ENCODE results near the gene PABPN1L.

PABPN1L gene

GRCh38 chr16:88850531-88851199 is 15.8 kb downstream of the PABPN1L start:
- Histone ChIP-seq H3K27me3 (ENCODE audit: insufficient read depth, low read length, poor library complexity) (no peaks in the 10 kb centered on the region), H3K18ac (ENCODE audit: low read length) (no peak overlapping the region), H3K4me2 (ENCODE audit: low read length) (no peak overlapping the region), H3K4me3 (ENCODE audit: low read length) (no peak overlapping the region), H2BK5ac (ENCODE audit: low read length) (no peak overlapping the region), H3K36me3 (ENCODE audit: control insufficient read depth, insufficient read depth, low read length) (no peaks in the 10 kb centered on the region), H3K79me2 (ENCODE audit: control insufficient read depth, insufficient read depth, low read length) (no peaks in the 10 kb centered on the region), H3K56ac (ENCODE audit: low read length) (no peak overlapping the region), H3K9ac (ENCODE audit: low read length) (no peak overlapping the region), H2BK15ac (replicated peaks; ENCODE audit: low read depth) (no peak overlapping the region), H3K27ac (ENCODE audit: low read depth, low read length) (no peak overlapping the region), H4K8ac (ENCODE audit: low read depth, low read length) (no peak overlapping the region), H4K5ac (ENCODE audit: low read length) (no peak overlapping the region), H3K23ac (ENCODE audit: low read length) (no peak overlapping the region), H3K4ac (ENCODE audit: low read depth, low read length) (no peak overlapping the region), H2BK120ac (ENCODE audit: low read depth, low read length) (no peak overlapping the region), H2AK5ac (ENCODE audit: low read length) (no peak overlapping the region), H3K4me1 (ENCODE audit: control insufficient read depth, low read depth, low read length) (no peaks in the 10 kb centered on the region), H3K79me1 (ENCODE audit: low read length) (peaks cover 1% of the 10 kb centered on the region)
- no CpG with 5 or more reads among the region's 33 CpGs for WGBS (ENCODE audit: extremely low coverage, insufficient coverage, low lambda C conversion rate)
- no peak for DNase-seq

- no CpG with 5 or more reads among the region's 21 CpGs for WGBS (ENCODE audit: extremely low coverage, insufficient coverage, low lambda C conversion rate)
- no peak overlapping the region for H2BK120ac ChIP-seq (ENCODE audit: low read depth, low read length)
These were observed 17.9 kb downstream of the PABPN1L start for GRCh38 chr16:88848557-88848956.

GRCh38 chr16:88847654-88848053 is 18.8 kb downstream of the PABPN1L start:
- Histone ChIP-seq H2BK15ac (replicated peaks; ENCODE audit: low read depth) (no peak overlapping the region), H4K8ac (ENCODE audit: low read depth, low read length) (no peak overlapping the region), H2BK5ac (ENCODE audit: low read length) (no peak overlapping the region), H3K56ac (ENCODE audit: low read length) (no peak overlapping the region), H3K4me3 (ENCODE audit: low read length) (no peak overlapping the region), H3K4me1 (ENCODE audit: control insufficient read depth, low read depth, low read length) (no peaks in the 10 kb centered on the region), H3K23ac (ENCODE audit: low read length) (no peak overlapping the region), H3K18ac (ENCODE audit: low read length) (no peak overlapping the region), H2BK120ac (ENCODE audit: low read depth, low read length) (no peak overlapping the region), H3K9ac (ENCODE audit: low read length) (no peak overlapping the region), H3K27me3 (ENCODE audit: insufficient read depth, low read length, poor library complexity) (no peaks in the 10 kb centered on the region), H3K27ac (ENCODE audit: low read depth, low read length) (no peak overlapping the region), H3K36me3 (ENCODE audit: control insufficient read depth, insufficient read depth, low read length) (no peaks in the 10 kb centered on the region), H3K4me2 (ENCODE audit: low read length) (no peak overlapping the region), H3K79me2 (ENCODE audit: control insufficient read depth, insufficient read depth, low read length) (no peaks in the 10 kb centered on the region), H4K5ac (ENCODE audit: low read length) (no peak overlapping the region), H2AK5ac (ENCODE audit: low read length) (no peak overlapping the region), H3K4ac (ENCODE audit: low read depth, low read length) (no peak overlapping the region), H3K79me1 (ENCODE audit: low read length) (no peaks in the 10 kb centered on the region)
- DNase-seq = no peak
- WGBS (ENCODE audit: extremely low coverage, insufficient coverage, low lambda C conversion rate) = no CpG with 5 or more reads among the region's 18 CpGs

More at GRCh38 chr16:88848557-88848956, 17.9 kb downstream of the PABPN1L start:
- H4K8ac ChIP-seq (ENCODE audit: low read depth, low read length) = no peak overlapping the region
- no peaks in the 10 kb centered on the region for H3K36me3 ChIP-seq (ENCODE audit: control insufficient read depth, insufficient read depth, low read length)
- no peak overlapping the region for H2AK5ac ChIP-seq (ENCODE audit: low read length)
- no peak overlapping the region for H3K18ac ChIP-seq (ENCODE audit: low read length)
- H3K27me3 ChIP-seq (ENCODE audit: insufficient read depth, low read length, poor library complexity) = no peaks in the 10 kb centered on the region
- H3K79me2 ChIP-seq (ENCODE audit: control insufficient read depth, insufficient read depth, low read length) = no peaks in the 10 kb centered on the region
- H3K56ac ChIP-seq (ENCODE audit: low read length) = no peak overlapping the region
- no peak overlapping the region for H2BK15ac ChIP-seq (replicated peaks; ENCODE audit: low read depth)
- H3K23ac ChIP-seq (ENCODE audit: low read length) = no peak overlapping the region
- H3K4me2 ChIP-seq (ENCODE audit: low read length) = no peak overlapping the region
- H4K5ac ChIP-seq (ENCODE audit: low read length) = no peak overlapping the region
- no peak for DNase-seq
- H3K4me3 ChIP-seq (ENCODE audit: low read length) = no peak overlapping the region
- no peaks in the 10 kb centered on the region for H3K79me1 ChIP-seq (ENCODE audit: low read length)
- H3K4me1 ChIP-seq (ENCODE audit: control insufficient read depth, low read depth, low read length) = no peaks in the 10 kb centered on the region
- H3K9ac ChIP-seq (ENCODE audit: low read length) = no peak overlapping the region
- no peak overlapping the region for H3K27ac ChIP-seq (ENCODE audit: low read depth, low read length)
- H3K4ac ChIP-seq (ENCODE audit: low read depth, low read length) = no peak overlapping the region
- no peak overlapping the region for H2BK5ac ChIP-seq (ENCODE audit: low read length)

GRCh38 chr16:88846088-88846487 is 20.4 kb downstream of the PABPN1L start:
- DNase-seq = no peak

GRCh38 chr16:88844419-88845036 is 21.9 kb downstream of the PABPN1L start:
- Histone ChIP-seq H3K79me2 (ENCODE audit: control insufficient read depth, insufficient read depth, low read length) (no peaks in the 10 kb centered on the region), H3K27ac (ENCODE audit: low read depth, low read length) (no peak overlapping the region), H2BK120ac (ENCODE audit: low read depth, low read length) (no peak overlapping the region), H3K18ac (ENCODE audit: low read length) (no peak overlapping the region), H4K5ac (ENCODE audit: low read length) (no peak overlapping the region), H2BK5ac (ENCODE audit: low read length) (no peak overlapping the region), H2BK15ac (replicated peaks; ENCODE audit: low read depth) (no peak overlapping the region), H3K4ac (ENCODE audit: low read depth, low read length) (no peak overlapping the region), H3K27me3 (ENCODE audit: insufficient read depth, low read length, poor library complexity) (no peaks in the 10 kb centered on the region), H3K4me1 (ENCODE audit: control insufficient read depth, low read depth, low read length) (no peaks in the 10 kb centered on the region), H2AK5ac (ENCODE audit: low read length) (no peak overlapping the region), H3K9ac (ENCODE audit: low read length) (no peak overlapping the region), H3K56ac (ENCODE audit: low read length) (no peak overlapping the region), H3K4me2 (ENCODE audit: low read length) (no peak overlapping the region), H3K4me3 (ENCODE audit: low read length) (no peak overlapping the region), H4K8ac (ENCODE audit: low read depth, low read length) (no peak overlapping the region), H3K36me3 (ENCODE audit: control insufficient read depth, insufficient read depth, low read length) (no peaks in the 10 kb centered on the region), H3K79me1 (ENCODE audit: low read length) (no peaks in the 10 kb centered on the region), H3K23ac (ENCODE audit: low read length) (no peak overlapping the region)
- no CpG with 5 or more reads among the region's 11 CpGs for WGBS (ENCODE audit: extremely low coverage, insufficient coverage, low lambda C conversion rate)
- peak; percentile 44 for DNase-seq

More at GRCh38 chr16:88846088-88846487, 20.4 kb downstream of the PABPN1L start:
- Histone ChIP-seq H3K36me3 (ENCODE audit: control insufficient read depth, insufficient read depth, low read length) (no peaks in the 10 kb centered on the region), H3K79me1 (ENCODE audit: low read length) (no peaks in the 10 kb centered on the region), H3K18ac (ENCODE audit: low read length) (no peak overlapping the region), H2BK120ac (ENCODE audit: low read depth, low read length) (no peak overlapping the region), H3K56ac (ENCODE audit: low read length) (no peak overlapping the region), H3K4me1 (ENCODE audit: control insufficient read depth, low read depth, low read length) (no peaks in the 10 kb centered on the region), H4K5ac (ENCODE audit: low read length) (no peak overlapping the region), H3K79me2 (ENCODE audit: control insufficient read depth, insufficient read depth, low read length) (no peaks in the 10 kb centered on the region), H3K27ac (ENCODE audit: low read depth, low read length) (no peak overlapping the region), H2BK15ac (replicated peaks; ENCODE audit: low read depth) (no peak overlapping the region), H2AK5ac (ENCODE audit: low read length) (no peak overlapping the region), H3K27me3 (ENCODE audit: insufficient read depth, low read length, poor library complexity) (no peaks in the 10 kb centered on the region), H4K8ac (ENCODE audit: low read depth, low read length) (no peak overlapping the region), H2BK5ac (ENCODE audit: low read length) (no peak overlapping the region), H3K4ac (ENCODE audit: low read depth, low read length) (no peak overlapping the region), H3K23ac (ENCODE audit: low read length) (no peak overlapping the region), H3K9ac (ENCODE audit: low read length) (no peak overlapping the region), H3K4me2 (ENCODE audit: low read length) (no peak overlapping the region), H3K4me3 (ENCODE audit: low read length) (no peak overlapping the region)
- WGBS (ENCODE audit: extremely low coverage, insufficient coverage, low lambda C conversion rate) = no CpG with 5 or more reads among the region's 9 CpGs

All from mesendoderm (in vitro differentiated cells).